Measurements from ENCODE around the gene SRPK1. TPM values are rescaled to one million over a fixed set of nuclear protein-coding genes. Genes with fewer than 3 reads are reported as not detected.

The SRPK1 gene
- total and polyA plus RNA-seq, 2 of the 8 experiments (the other 6 are each of a cell fraction or from before 2014, with no cell fraction given) = 25.7 to 116 TPM

- Histone ChIP-seq H3K27ac (ENCODE audit: low read depth, low read length) (no peak overlapping the region), H2BK120ac (replicated peaks; ENCODE audit: low read depth, low read length) (no peak overlapping the region), H4K91ac (replicated peaks; ENCODE audit: insufficient read length, low read length) (no peak overlapping the region), H3K79me1 (ENCODE audit: low read depth, low read length) (no peaks in the 10 kb centered on the region), H3K4me3 (ENCODE audit: extremely low read depth in 1 of 4, insufficient read depth in 2 of 4, low read depth in 3 of 4, low read length in 4 of 4) (no peak overlapping the region), H2BK12ac (ENCODE audit: low read depth, low read length) (no peak overlapping the region), H3K79me2 (ENCODE audit: control insufficient read depth in 1 of 2, insufficient read depth in 2 of 2, low read length in 2 of 2) (no peaks in the 10 kb centered on the region), H3K36me3 (ENCODE audit: control insufficient read depth in 2 of 4, insufficient read depth in 4 of 4, low read length in 3 of 4) (no peaks in the 10 kb centered on the region), H3K4me2 (ENCODE audit: insufficient read depth in 1 of 2, low read depth in 2 of 2, low read length in 2 of 2) (no peak overlapping the region), H3K27me3 (replicated peaks in 1 of 4; ENCODE audit: control insufficient read depth in 3 of 4, extremely low read depth in 1 of 4, insufficient read depth in 3 of 4, low read length in 3 of 4) (no peaks in the 10 kb centered on the region), H2AFZ (ENCODE audit: low read length) (no peak overlapping the region), H4K8ac (ENCODE audit: extremely low read depth, insufficient read depth, low read length) (no peak overlapping the region), H3K4me1 (replicated peaks in 1 of 4; ENCODE audit: control insufficient read depth in 3 of 4, insufficient read depth in 4 of 4, low read length in 3 of 4) (peaks cover 0 to 5% (median 3%) of the 10 kb centered on the region in 4 experiments; a peak in 4 of 7 replicates), H3K23me2 (ENCODE audit: low read depth, low read length) (no peaks in the 10 kb centered on the region), H3K23ac (ENCODE audit: insufficient read length) (no peak overlapping the region), H2BK5ac (ENCODE audit: low read depth, low read length) (no peak overlapping the region), H3K4ac (replicated peaks; ENCODE audit: insufficient read length, low read depth, low read length) (no peak overlapping the region), H3K18ac (ENCODE audit: extremely low read depth, low read length) (no peak overlapping the region), H4K20me1 (replicated peaks in 1 of 2; ENCODE audit: control insufficient read depth in 1 of 2, insufficient read depth in 2 of 2, low read length in 2 of 2) (no peaks in the 10 kb centered on the region), H3K9me3 (ENCODE audit: insufficient read depth in 2 of 2, low read depth in 1 of 2, low read length in 1 of 2) (no peaks in the 10 kb centered on the region), H3K14ac (ENCODE audit: insufficient read length) (no peak overlapping the region), H2BK15ac (ENCODE audit: low read length) (no peak overlapping the region), H3K56ac (replicated peaks; ENCODE audit: insufficient read length, low read depth, low read length) (no peak overlapping the region), H4K5ac (ENCODE audit: insufficient read length, low read depth, low read length) (no peak overlapping the region), H2BK20ac (ENCODE audit: low read length) (no peak overlapping the region), H2AK5ac (ENCODE audit: low read depth, low read length) (no peak overlapping the region), H3K9ac (replicated peaks in 1 of 4; ENCODE audit: extremely low read depth in 1 of 4, low read depth in 3 of 4, low read length in 3 of 4) (no peak overlapping the region)
- no peak for DNase-seq (ENCODE audit: low read depth in 1 of 2, low spot score in 2 of 2)
- ChIA-PET CTCF (ENCODE audit: partially characterized antibody) (interaction anchor here (0.9 to 2.8 kb wide), 3 partner anchors 13 to 126 kb away, joined by 3 to 12 read pairs (median 3); no protein-coding TSS in a partner anchor), POLR2A (ENCODE audit: partially characterized antibody) (no interaction called here)
- 90% methylated on average over 4 of the region's 4 CpGs; no CpG with 5 or more reads in 1 of the 2 experiments for WGBS, 2 experiments (ENCODE audit: extremely low coverage in 1 of 2, insufficient coverage in 1 of 2, insufficient read length in 1 of 2, insufficient replicate concordance in 2 of 2, low coverage in 1 of 2, low lambda C conversion rate in 2 of 2, missing lambda C conversion rate in 1 of 2)
- no peak for TF ChIP-seq CHD2 (IDR thresholded peaks at IDR 0.05; ENCODE audit: low read length)
- TF ChIP-seq SAP30 (IDR thresholded peaks at IDR 0.05; ENCODE audit: insufficient read depth, insufficient replicate concordance, low read length) = no peak
- TF ChIP-seq RXRA (IDR thresholded peaks at IDR 0.05; ENCODE audit: insufficient read depth, low read depth, low read length) = no peak
- TF ChIP-seq BRCA1 (IDR thresholded peaks at IDR 0.05; ENCODE audit: low read depth, low read length) = no peak
- no peak for TF ChIP-seq TBP (IDR thresholded peaks at IDR 0.05; ENCODE audit: low read depth, low read length)
- TF ChIP-seq TCF12 (IDR thresholded peaks at IDR 0.05; ENCODE audit: low read depth, low read length) = no peak
- FAIRE-seq = no peak
Measured at GRCh38 chr6:35968821-35969220, 47.9 kb upstream of the SRPK1 start.
